CD14-positive monocyte (primary cell): ENCODE results near the gene EHD3. TPM values are rescaled to one million over a fixed set of nuclear protein-coding genes. Genes with fewer than 3 reads are reported as not detected.

Experiments
- DNase-seq, 3 donors: peaks; one replicate each; pipeline ENCODE4 v3.0.0-alpha.2; 2011 to 2022
- H2AFZ ChIP-seq: 2 replicates; pipeline ENCODE4 v1.6.0; 2012; ENCODE audit warnings: mild to moderate bottlenecking, low read depth, low read length, inconsistent platforms; ENCODE audit not compliant: insufficient read depth, poor library complexity, severe bottlenecking
- H3K27ac ChIP-seq, 2 donors: 1 replicate in 1 of 2; 2 replicates in 1 of 2; pipeline ENCODE4 v1.5.1; 2012 to 2013; ENCODE audit warnings: low read length in 2 of 2, control low read depth in 1 of 2, inconsistent platforms in 1 of 2, low read depth in 1 of 2, mild to moderate bottlenecking in 1 of 2
- H3K27me3 ChIP-seq, 2 donors: one replicate each; pipeline versions ENCODE4 v1.6.0 to v1.6.1; 2011 to 2013; ENCODE audit warnings: low read length in 2 of 2; ENCODE audit not compliant: control insufficient read depth in 2 of 2, insufficient read depth in 2 of 2
- H3K36me3 ChIP-seq, 2 donors: replicated peaks in 1 of 2; 1 replicate in 1 of 2; 2 replicates in 1 of 2; pipeline versions ENCODE4 v1.5.1 to v1.6.1; 2012 to 2013; ENCODE audit warnings: low read length in 2 of 2, control low read depth in 1 of 2, inconsistent platforms in 1 of 2, mild to moderate bottlenecking in 1 of 2; ENCODE audit not compliant: insufficient read depth in 2 of 2, control insufficient read depth in 1 of 2
- H3K4me1 ChIP-seq, 2 donors: 1 replicate in 1 of 2; 2 replicates in 1 of 2; pipeline versions ENCODE4 v1.5.1 to v1.6.1; 2012 to 2013; ENCODE audit warnings: low read length in 2 of 2, control low read depth in 1 of 2, inconsistent platforms in 1 of 2, mild to moderate bottlenecking in 1 of 2, moderate library complexity in 1 of 2; ENCODE audit not compliant: insufficient read depth in 2 of 2, control insufficient read depth in 1 of 2
- H3K4me2 ChIP-seq: replicated peaks from 2 replicates; pipeline ENCODE3; 2012; ENCODE audit warnings: low read length, moderate library complexity, mild to moderate bottlenecking; ENCODE audit not compliant: poor library complexity, severe bottlenecking; ENCODE audit errors: extremely low read depth
- H3K4me3 ChIP-seq, 3 experiments: fragments of 200-600 bp in 1 of 3; sonication (generic) in 1 of 3; replicated peaks in 1 of 3; 1 replicate in 2 of 3; 2 replicates in 1 of 3; pipeline ENCODE4 v1.5.1; 2011 to 2013; ENCODE audit warnings: low read length in 3 of 3, mild to moderate bottlenecking in 3 of 3, control low read depth in 2 of 3, low read depth in 2 of 3, inconsistent platforms in 1 of 3, moderate library complexity in 1 of 3
- H3K79me2 ChIP-seq: 2 replicates; pipeline ENCODE4 v1.6.0; 2012; ENCODE audit warnings: mild to moderate bottlenecking, control low read depth, inconsistent platforms, low read length, moderate library complexity; ENCODE audit not compliant: insufficient read depth
- H3K9ac ChIP-seq: 2 replicates; pipeline ENCODE4 v1.6.0; 2017; ENCODE audit warnings: low read length, mild to moderate bottlenecking; ENCODE audit not compliant: insufficient read depth, poor library complexity, severe bottlenecking
- H3K9me3 ChIP-seq, 2 donors: replicated peaks in 1 of 2; 1 replicate in 1 of 2; 2 replicates in 1 of 2; pipeline versions ENCODE4 v1.5.1 to v1.6.1; 2012 to 2013; ENCODE audit warnings: low read length in 2 of 2, control low read depth in 1 of 2; ENCODE audit not compliant: control insufficient read depth in 1 of 2, insufficient read depth in 1 of 2
- H4K20me1 ChIP-seq: 2 replicates; pipeline ENCODE4 v1.6.0; 2012; ENCODE audit warnings: mild to moderate bottlenecking, low read length, control low read depth, moderate library complexity; ENCODE audit not compliant: insufficient read depth
- H3K27ac Mint-ChIP-seq, 7 donors: one replicate each; pipeline ENCODE4 v1.8.0; 2020; ENCODE audit warnings: mild to moderate bottlenecking in 7 of 7, mixed read lengths in 7 of 7, moderate library complexity in 6 of 7, inconsistent platforms in 2 of 7
- H3K27me3 Mint-ChIP-seq, 3 donors: one replicate each; pipeline ENCODE4 v1.8.0; 2021 to 2022; ENCODE audit warnings: low read depth in 3 of 3, mild to moderate bottlenecking in 3 of 3, mixed read lengths in 3 of 3, moderate library complexity in 3 of 3, inconsistent platforms in 1 of 3
- H3K36me3 Mint-ChIP-seq, 2 donors: one replicate each; pipeline ENCODE4 v1.8.0; 2020; ENCODE audit warnings: mixed read lengths in 2 of 2, inconsistent platforms in 1 of 2, mild to moderate bottlenecking in 1 of 2
- H3K4me1 Mint-ChIP-seq: one replicate; pipeline ENCODE4 v1.8.0; 2020; ENCODE audit warnings: mild to moderate bottlenecking, mixed read lengths
- H3K4me3 Mint-ChIP-seq, 2 donors: one replicate each; pipeline ENCODE4 v1.8.0; 2020; ENCODE audit warnings: mild to moderate bottlenecking in 2 of 2, mixed read lengths in 2 of 2, moderate library complexity in 1 of 2
- H3K9me3 Mint-ChIP-seq, 7 donors: one replicate each; pipeline ENCODE4 v1.8.0; 2020 to 2022; ENCODE audit warnings: mixed read lengths in 7 of 7, mild to moderate bottlenecking in 6 of 7, moderate library complexity in 6 of 7, inconsistent platforms in 2 of 7
- CTCF ChIP-seq: fragments of 200-600 bp; IDR thresholded peaks from one replicate; pipeline ENCODE4 v1.8.0; 2022; ENCODE audit warnings: antibody characterized with exemption, mild to moderate bottlenecking
- WGBS: methylation state at CpG from one replicate; pipeline ENCODE4 v1.1.5; 2013; ENCODE audit warnings: missing lambda C conversion rate; ENCODE audit not compliant: insufficient coverage; 5-methylcytosine and 5-hydroxymethylcytosine counted together
- intact Hi-C, 2 donors: fragments of 100-400 bp; cut with micrococcal nuclease; formaldehyde crosslinking; loops; one replicate each; pipeline versions ENCODE4 v1.15.0 to v1.15.1; 2023
- polyA plus RNA-seq, 3 donors: library from polyadenylated mRNA; depleted of rRNA in 1 of 3; unstranded in 2 of 3; stranded (reverse) in 1 of 3; fragments of 300-500 nt in 2 of 3; fragments of >200 nt in 1 of 3; fragmentation: Illumina TruSeq in 2 of 3; gene quantifications; 1 replicate in 2 of 3; 2 replicates in 1 of 3; pipeline ENCODE4 v1.2.3, GENCODE V29; 2012 to 2021

EHD3 gene
- polyA plus RNA-seq, 3 donors, result 1.1 to 1.5 (median 1.4) TPM

DNA sequence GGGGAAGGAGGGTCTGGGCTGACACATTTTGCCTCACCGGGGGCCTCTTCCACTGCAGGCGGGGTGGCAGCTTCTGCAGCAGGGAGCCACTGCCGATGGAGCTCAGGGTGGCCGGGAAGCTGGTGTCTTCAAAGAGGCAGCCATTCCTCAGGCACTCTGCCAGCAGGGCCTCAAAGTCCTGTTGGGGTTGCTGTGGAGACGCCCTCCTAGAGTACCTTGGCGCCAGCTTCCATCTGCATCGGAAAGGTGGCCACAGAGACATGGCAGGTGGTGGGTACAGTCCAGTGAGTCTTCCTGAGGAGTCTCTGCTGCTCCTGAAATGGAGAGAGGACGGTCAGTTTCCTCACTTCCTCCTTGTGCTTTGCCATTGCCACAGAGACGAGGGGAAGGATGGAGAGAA is 28.8 kb upstream of the EHD3 start:
- H3K27me3 ChIP-seq, result no peaks in the 10 kb centered on the region
- H3K27ac ChIP-seq, result no peak overlapping the region
- H3K36me3 Mint-ChIP-seq, result no peaks in the 10 kb centered on the region
- intact Hi-C loops, result no loop called here
- H3K4me1 ChIP-seq, result no peaks in the 10 kb centered on the region
- H3K4me3 Mint-ChIP-seq, result no peak overlapping the region
- no peak for DNase-seq
- H2AFZ ChIP-seq, result peak overlapping the region; percentile 59
- no peaks in the 10 kb centered on the region for H3K9me3 Mint-ChIP-seq
- no peak overlapping the region for H3K27ac Mint-ChIP-seq
- H3K9me3 ChIP-seq, result no peaks in the 10 kb centered on the region
- TF ChIP-seq CTCF, result no peak
- H3K4me1 Mint-ChIP-seq, result peaks cover 4% of the 10 kb centered on the region
- no peaks in the 10 kb centered on the region for H3K36me3 ChIP-seq
- H3K4me3 ChIP-seq, result no peak overlapping the region
- no peak overlapping the region for H3K4me2 ChIP-seq
- no peak overlapping the region for H3K9ac ChIP-seq
- no peaks in the 10 kb centered on the region for H3K79me2 ChIP-seq
- WGBS, result 81% methylated on average over 8 of the region's 9 CpGs
- H4K20me1 ChIP-seq, result no peaks in the 10 kb centered on the region
- peaks cover 0 to 4% (median 0%) of the 10 kb centered on the region in 3 donors for H3K27me3 Mint-ChIP-seq

DNA sequence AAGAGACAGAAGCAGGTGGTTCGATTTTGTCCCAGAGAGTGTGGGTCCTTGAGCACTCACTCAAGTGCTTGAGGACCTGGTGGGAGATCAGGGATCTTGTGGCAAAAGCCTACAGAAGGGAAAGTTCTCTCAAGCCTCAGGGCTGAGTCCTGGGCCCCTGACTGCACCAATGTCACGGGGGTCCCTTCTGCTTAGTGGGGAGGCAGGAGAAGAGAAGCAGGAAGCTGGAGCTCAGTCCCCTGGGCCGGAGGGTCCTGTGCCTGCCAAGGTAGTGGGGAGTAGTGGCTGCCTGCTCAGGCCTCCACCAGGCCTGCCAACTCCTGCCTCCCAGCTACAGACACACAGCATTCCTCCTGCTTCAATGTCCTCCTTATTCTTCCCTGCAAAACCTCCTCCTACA is 28.3 kb upstream of the EHD3 start:
- H3K27me3 Mint-ChIP-seq, result peaks cover 0 to 4% (median 0%) of the 10 kb centered on the region in 3 donors
- H4K20me1 ChIP-seq, result no peaks in the 10 kb centered on the region
- TF ChIP-seq CTCF, result no peak
- DNase-seq, result no peak
- H3K27ac Mint-ChIP-seq, result no peak overlapping the region
- H3K4me3 ChIP-seq, result no peak overlapping the region
- no peak overlapping the region for H3K27ac ChIP-seq
- no peak overlapping the region for H3K9ac ChIP-seq
- WGBS, result 100% methylated on average over 2 of the region's 3 CpGs
- H3K4me3 Mint-ChIP-seq, result no peak overlapping the region
- H2AFZ ChIP-seq, result peak overlapping the region; percentile 59
- no peaks in the 10 kb centered on the region for H3K9me3 Mint-ChIP-seq
- H3K4me1 ChIP-seq, result no peaks in the 10 kb centered on the region
- no peaks in the 10 kb centered on the region for H3K27me3 ChIP-seq
- intact Hi-C loops, result no loop called here
- H3K36me3 ChIP-seq, result no peaks in the 10 kb centered on the region
- H3K4me2 ChIP-seq, result no peak overlapping the region
- H3K4me1 Mint-ChIP-seq, result peaks cover 4% of the 10 kb centered on the region
- no peaks in the 10 kb centered on the region for H3K79me2 ChIP-seq
- no peaks in the 10 kb centered on the region for H3K9me3 ChIP-seq
- no peaks in the 10 kb centered on the region for H3K36me3 Mint-ChIP-seq
